Heart left ventricle (tissue), 13 donors: ENCODE results near the gene TJP3.

Experiments used
- CTCF ChIP-seq, 12 donors: fragments of 200-600 bp; sonication (generic) in 4 of 12; IDR thresholded peaks; one replicate each; pipeline versions ENCODE4 v1.5.0 to v1.8.0; 2018 to 2022; ENCODE audit warnings: antibody characterized with exemption in 12 of 12, mild to moderate bottlenecking in 5 of 12
- POLR2A ChIP-seq, 2 donors: fragments of 450-650 bp; IDR thresholded peaks; one replicate each; pipeline ENCODE4 v1.6.1; 2017; ENCODE audit warnings: antibody characterized with exemption in 2 of 2, mild to moderate bottlenecking in 2 of 2, moderate library complexity in 2 of 2
- donor health status: ischemic (EF 13 %, LVEDD 7.1; RV severe dilation, severe dysfunction).
- donor health status: DM: no; HTN: yes; CAD: no.
- donor health status: DM: no; HTN: no; CAD: no.
- donor health status: ischemic (EF 25% LVEDD 6.9; RV normal size, moderate dysfunction).
- donor health status: ischemic (EF 25% LVEDD 5.7; RV mildly dilated, moderate dysfunction).
- donor health status: ischemic (EF 35%, LVEDD 5.7; RV mildly dilated, moderate dysfunction).
- donor health status: nonischemic (EF 11% LVEDD 7.7; RV severe dilation, severe dysfunction).
- donor health status: DM: yes; HTN: yes; CAD: no.
- donor health status: PGD.
- donor health status: ischemic (EF 29% LVEDD 5.4; RV normal size, mild dysfunction).
- donor health status: nonischemic (EF 23%, LVEDD 6.1; RV moderate dilation, normal function).

GRCh38 chr19:3693025-3693925 lies 14.9 kb upstream of the TJP3 start:
- no peak for TF ChIP-seq CTCF (IDR thresholded peaks at IDR 0.05)
- no peak for TF ChIP-seq POLR2A (IDR thresholded peaks at IDR 0.05)
